GM19099 (cell line): Measurements from ENCODE around the gene DPF3.

Experiments used
- POLR2A ChIP-seq: IDR thresholded peaks from 3 replicates; pipeline ENCODE4 v1.6.1; 2011; ENCODE audit warnings: low read depth; ENCODE audit not compliant: insufficient read length; ENCODE audit errors: extremely low read depth

The DPF3 gene

DNA sequence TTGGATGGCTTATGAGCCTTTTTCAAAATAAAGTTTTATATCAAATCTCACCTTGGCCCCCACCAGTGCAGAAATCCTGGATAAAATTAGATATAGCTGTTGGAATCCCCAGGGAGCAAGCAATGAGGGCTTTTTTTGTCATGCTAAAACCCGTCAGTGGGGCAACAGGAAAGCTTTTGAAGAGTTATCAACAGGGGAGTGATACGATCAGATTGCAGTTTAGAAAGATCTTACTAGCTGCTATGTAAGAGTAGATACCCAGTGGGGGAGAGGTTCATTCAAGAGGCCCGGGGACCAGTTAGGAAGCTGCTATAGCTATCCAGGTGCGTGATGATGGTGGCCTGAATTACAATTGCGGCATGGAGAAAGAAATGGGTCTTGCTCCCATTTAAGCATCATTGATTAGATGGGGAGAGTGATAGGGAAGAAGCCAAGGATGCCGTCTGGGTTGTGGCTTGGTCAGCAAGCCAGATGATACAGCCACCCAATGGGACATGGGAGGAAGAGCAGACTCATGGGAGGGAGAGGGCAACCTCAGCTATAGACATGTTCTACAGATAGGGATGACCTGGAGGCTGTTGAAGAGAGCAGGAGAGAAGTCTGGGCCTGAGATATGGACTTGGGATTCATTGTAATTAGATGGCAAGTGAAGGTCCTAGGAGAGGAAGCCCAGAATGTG lies 272.4 kb downstream of the DPF3 start:
- no peak for TF ChIP-seq POLR2A

DNA sequence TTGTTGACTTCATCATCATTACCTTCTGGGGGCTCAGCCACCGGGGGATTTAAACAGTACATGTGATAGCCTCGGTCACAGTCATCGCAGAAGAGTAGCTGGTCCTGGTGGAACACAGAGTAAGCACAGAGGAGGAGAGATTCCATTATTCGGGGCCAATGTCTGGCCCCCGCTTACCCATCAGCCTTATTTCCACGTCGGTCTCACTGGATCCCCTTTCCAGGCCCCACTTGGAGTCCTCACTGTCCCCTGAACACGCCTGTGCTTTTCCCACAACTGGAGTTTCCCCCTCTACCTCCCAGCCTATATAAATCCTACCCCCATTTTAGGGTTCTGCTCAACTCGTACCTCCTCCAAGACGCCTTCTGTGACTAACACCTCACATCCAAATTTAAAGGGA lies 274.0 kb downstream of the DPF3 start:
- no peak for TF ChIP-seq POLR2A

DNA sequence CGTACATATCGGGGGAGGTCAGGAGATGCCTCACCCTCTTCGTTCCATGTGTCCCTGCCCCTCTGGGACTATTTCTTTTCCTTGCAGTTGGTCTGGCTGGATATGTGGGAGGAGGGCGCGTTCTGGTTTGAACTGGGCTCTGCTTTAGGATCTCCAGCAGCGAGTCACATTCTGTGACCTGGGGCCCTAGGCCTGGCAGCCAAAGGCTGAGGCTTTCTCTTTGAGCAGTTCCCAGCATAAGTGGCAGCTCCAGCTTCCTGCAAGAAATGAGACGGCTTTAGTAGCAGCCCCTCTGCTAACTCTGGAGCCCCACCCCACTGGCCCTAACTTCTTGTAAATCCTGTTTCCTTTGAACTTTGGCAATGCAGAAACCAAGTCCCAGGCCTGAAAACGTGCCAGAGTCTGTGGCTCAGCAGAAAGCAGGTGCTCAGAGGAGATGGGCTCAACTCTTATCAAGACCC lies 274.8 kb downstream of the DPF3 start:
- TF ChIP-seq POLR2A: no peak

- TF ChIP-seq POLR2A: no peak
These were observed 275.5 kb downstream of the DPF3 start for GRCh38 chr14:72618424-72618823.

DNA sequence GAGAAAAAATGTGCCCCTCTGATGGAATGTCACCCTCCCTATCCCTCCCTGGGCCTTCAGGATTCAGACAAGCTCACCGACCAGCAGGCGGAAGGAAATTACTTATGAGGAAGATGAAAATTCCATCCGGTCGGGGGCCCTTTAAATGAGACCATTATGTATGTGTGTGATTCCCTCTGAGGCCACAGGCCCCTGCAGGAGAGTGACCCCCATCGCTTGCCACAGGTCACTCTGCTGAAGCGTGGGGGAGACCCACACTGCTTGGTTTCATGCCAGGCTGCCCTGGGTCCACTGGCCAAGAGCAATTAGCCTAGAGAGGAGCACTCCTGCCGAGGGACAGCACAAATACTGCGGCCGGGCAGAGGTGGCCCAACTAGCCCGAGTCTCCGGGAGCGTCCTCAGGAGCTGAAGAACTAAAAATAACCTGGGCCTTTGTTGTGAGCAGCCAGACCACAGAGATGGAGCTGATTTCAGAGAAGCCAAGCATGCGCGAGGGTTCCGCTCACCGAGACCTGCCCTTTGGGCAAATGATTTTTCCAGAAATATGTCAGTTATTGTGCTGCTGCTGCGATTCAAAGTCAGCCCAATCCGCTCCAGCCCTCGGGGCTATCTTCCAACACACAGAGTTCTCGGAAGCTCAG lies 276.4 kb downstream of the DPF3 start:
- no peak for TF ChIP-seq POLR2A

DNA sequence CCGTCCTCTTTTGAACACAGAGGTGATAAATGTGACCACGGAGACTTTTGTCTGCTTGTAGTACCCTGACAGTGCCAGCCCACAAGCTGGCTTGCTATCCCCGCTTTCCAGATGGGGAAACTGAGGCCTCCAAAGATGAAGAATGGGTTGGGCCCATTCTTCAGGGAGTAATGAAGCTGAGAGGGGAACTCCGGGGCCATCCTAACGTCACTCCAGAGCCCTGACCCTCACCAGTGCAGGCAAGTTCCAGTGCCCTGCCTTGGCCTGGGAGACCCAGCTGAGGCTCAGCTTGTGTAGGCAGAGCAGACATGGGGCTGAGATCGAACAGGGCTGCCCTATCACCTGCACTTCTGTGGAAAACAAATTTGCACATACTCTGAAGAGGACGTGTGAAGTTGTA lies 277.1 kb downstream of the DPF3 start:
- TF ChIP-seq POLR2A: no peak

DNA sequence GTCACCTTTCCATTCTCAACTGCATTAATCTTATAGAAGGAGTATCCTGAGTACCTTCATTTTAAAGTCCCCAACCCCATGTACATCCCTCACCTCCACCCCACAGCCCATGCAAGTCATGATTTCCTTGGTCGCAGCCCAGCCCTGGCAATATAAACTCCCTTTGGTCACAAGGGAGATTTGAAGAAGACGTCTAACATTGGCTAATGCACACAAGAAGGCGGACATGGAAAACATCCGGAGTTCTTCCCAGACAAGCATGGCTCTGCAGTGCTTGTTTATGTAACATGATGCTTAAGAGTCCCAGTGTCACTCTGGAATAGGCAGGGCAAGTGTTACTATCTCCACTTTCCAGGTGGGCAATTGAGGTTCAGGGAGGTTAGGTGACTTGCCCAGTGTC lies 277.6 kb downstream of the DPF3 start:
- no peak for TF ChIP-seq POLR2A

GRCh38 chr14:72615451-72616121 lies 278.3 kb downstream of the DPF3 start:
- no peak for TF ChIP-seq POLR2A

GRCh38 chr14:72614891-72615415 lies 278.9 kb downstream of the DPF3 start:
- no peak for TF ChIP-seq POLR2A

DNA sequence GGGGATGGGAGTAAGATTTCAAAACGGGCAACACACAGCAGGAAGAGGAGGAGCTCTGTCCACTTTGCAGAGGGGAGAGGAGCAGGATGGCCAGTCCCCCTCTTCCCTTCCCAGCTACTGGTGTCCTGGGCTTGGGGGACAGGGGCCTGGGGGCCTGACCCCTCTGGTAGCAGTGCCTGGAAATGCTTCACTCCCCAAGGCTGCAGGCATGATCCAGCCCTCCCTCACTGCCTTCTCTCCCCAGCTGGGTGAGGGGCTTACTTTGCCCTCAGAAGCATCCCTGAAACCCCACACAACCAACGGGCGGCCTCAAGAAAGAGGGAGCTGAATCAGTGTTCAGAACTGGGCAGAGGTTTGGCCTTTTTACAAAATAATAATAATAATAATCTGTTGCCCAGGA lies 279.5 kb downstream of the DPF3 start:
- no peak for TF ChIP-seq POLR2A

- TF ChIP-seq POLR2A: no peak
These were observed 280.0 kb downstream of the DPF3 start for GRCh38 chr14:72613975-72614319.

DNA sequence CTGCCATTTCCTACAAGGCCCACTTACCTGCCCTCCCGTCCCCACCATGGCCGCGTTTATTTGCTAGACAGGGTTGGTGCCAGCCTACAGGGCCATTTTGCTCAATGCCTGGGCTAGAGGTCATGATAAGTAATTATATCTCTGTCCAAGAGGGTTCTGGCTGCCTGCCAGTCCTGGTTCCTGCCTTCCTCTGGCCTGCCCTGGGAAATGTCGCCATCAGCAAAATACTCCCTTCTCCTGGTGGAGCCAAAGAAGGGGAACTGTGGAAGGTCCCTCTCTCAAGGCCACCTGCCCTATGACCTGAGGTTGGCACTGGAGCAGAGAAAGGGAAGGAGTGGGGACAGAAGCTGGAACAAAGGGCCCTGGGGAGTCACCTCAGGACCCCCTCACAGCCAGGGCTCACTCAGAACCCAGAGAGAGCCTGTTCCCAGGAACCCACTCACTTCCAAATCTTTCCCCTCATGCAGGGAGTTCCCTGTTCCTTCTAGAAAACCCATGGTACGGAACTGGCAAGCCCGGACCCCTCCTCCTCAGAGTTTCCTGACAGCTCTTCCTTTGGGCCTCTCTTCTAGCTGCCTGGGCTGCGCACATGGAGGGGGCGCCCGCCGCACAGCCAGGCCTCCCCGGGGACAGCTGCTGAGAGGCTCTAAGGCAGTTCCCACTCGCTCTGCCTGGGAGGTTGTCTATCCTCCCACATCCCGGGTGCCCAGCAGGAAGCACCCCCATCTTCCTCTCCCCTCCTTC lies 280.5 kb downstream of the DPF3 start:
- no peak for TF ChIP-seq POLR2A

GRCh38 chr14:72612041-72612440 lies 281.9 kb downstream of the DPF3 start:
- TF ChIP-seq POLR2A: no peak

- no peak for TF ChIP-seq POLR2A
These were observed 282.4 kb downstream of the DPF3 start for GRCh38 chr14:72611506-72611905.

DNA sequence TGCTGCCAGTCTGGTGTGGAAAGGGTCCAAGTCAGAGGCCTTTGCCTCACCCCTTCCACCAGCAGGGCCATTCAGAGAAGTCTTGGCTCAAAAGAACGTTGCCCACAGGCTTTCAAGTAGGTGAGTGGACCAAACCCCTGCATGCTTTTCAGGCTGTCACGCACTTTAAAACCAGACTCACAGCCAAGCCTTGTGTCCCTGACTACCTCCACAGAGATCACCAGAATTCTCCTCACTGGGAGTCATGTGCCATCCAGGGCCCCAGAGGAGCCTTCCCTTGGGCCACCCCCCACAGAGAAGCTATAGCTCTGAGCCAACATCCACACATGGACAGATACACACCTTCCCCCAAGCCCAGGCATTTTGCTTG lies 283.1 kb downstream of the DPF3 start:
- no peak for TF ChIP-seq POLR2A
